K562 (cell line): ENCODE measurements around the gene INHBC. TPM values are rescaled to one million over a fixed set of nuclear protein-coding genes. Genes with fewer than 3 reads are reported as not detected.
A peak's percentile ranks its signal among the peaks of the same experiment; 100 is the strongest.

ENCODE experiments used
- CREBBP ChIP-seq: IDR thresholded peaks from one replicate; pipeline ENCODE4 v1.6.1; 2012; ENCODE audit warnings: low read depth, mild to moderate bottlenecking, control low read depth, inconsistent platforms, low read length
- ETS2 ChIP-seq: IDR thresholded peaks from 2 replicates; pipeline ENCODE4 v1.6.1; 2016; ENCODE audit warnings: borderline replicate concordance, missing genetic modification characterization, mild to moderate bottlenecking, moderate library complexity, missing compliant biosample characterization; ENCODE audit not compliant: poor library complexity, severe bottlenecking
- FOXP1 ChIP-seq: sonication (generic); formaldehyde crosslinking; IDR thresholded peaks from 2 replicates; pipeline ENCODE4 v1.8.0; 2022; ENCODE audit warnings: mild to moderate bottlenecking, missing genetic modification reagents
- HLTF ChIP-seq: fragments of 450-650 bp; IDR thresholded peaks from 2 replicates; pipeline ENCODE4 v1.6.1; 2016
- HNRNPLL ChIP-seq: fragments of 200-400 bp; formaldehyde crosslinking; IDR thresholded peaks from 2 replicates; pipeline ENCODE4 v1.6.1; 2017; ENCODE audit warnings: low read length, low read depth, mild to moderate bottlenecking; ENCODE audit not compliant: poor library complexity, severe bottlenecking
- MAZ ChIP-seq, 2 experiments: fragments of 450-650 bp in 1 of 2; sonication (generic) in 1 of 2; formaldehyde crosslinking; IDR thresholded peaks in 1 of 2; conservative IDR thresholded peaks in 1 of 2; 2 replicates each; pipeline versions ENCODE4 v1.4.0 to v1.5.0; 2020; ENCODE audit warnings: mild to moderate bottlenecking in 1 of 2, missing genetic modification reagents in 1 of 2
- POLR2B ChIP-seq: fragments of 450-650 bp; IDR thresholded peaks from 2 replicates; pipeline ENCODE4 v1.6.1; 2018; ENCODE audit warnings: low read depth; ENCODE audit not compliant: partially characterized antibody
- ZBTB17 ChIP-seq: fragments of 450-650 bp; formaldehyde crosslinking; IDR thresholded peaks from 2 replicates; pipeline ENCODE4 v1.4.0; 2020; ENCODE audit warnings: mild to moderate bottlenecking
- ZBTB7A ChIP-seq: IDR thresholded peaks from 2 replicates; pipeline ENCODE4 v1.6.1; 2011; ENCODE audit warnings: low read depth, mild to moderate bottlenecking, low read length, moderate library complexity, borderline replicate concordance; ENCODE audit not compliant: control insufficient read depth
- ZKSCAN8 ChIP-seq: fragments of 200-800 bp; sonication (Bioruptor generic); IDR thresholded peaks from 2 replicates; pipeline ENCODE4 v1.6.1; 2016; ENCODE audit warnings: missing genetic modification characterization, missing compliant biosample characterization
- ZNF140 ChIP-seq: fragments of 250-450 bp; sonication (Bioruptor Pico); IDR thresholded peaks from 2 replicates; pipeline ENCODE4 v1.8.0; 2021; ENCODE audit warnings: moderate library complexity, mild to moderate bottlenecking, inconsistent platforms
- ZNF146 ChIP-seq: IDR thresholded peaks from one replicate; pipeline ENCODE4 v1.6.1; 2018; ENCODE audit warnings: missing compliant biosample characterization; ENCODE audit not compliant: unreplicated experiment
- ZNF239 ChIP-seq: fragments of 250-450 bp; sonication (Bioruptor Pico); IDR thresholded peaks from 2 replicates; pipeline ENCODE4 v1.4.0; 2020; ENCODE audit warnings: mild to moderate bottlenecking
- polyA plus RNA-seq, 8 experiments: library from polyadenylated mRNA; depleted of rRNA in 4 of 8; stranded (reverse) in 5 of 8; unstranded in 3 of 8; fragments of >200 nt; fragmentation: Nextera tagmentation in 2 of 8; fragmentation: Illumina TruSeq in 1 of 8; extraction: Ambion mirVana in 2 of 8; extraction: Trizol in 1 of 8; gene quantifications; 2 replicates each; pipeline versions ENCODE4 v1.2.1 to v1.2.3, GENCODE V29; 2011 to 2014; ENCODE audit warnings: inconsistent platforms in 1 of 8, missing spikeins in 1 of 8
- total RNA-seq, 7 experiments: library from RNA; depleted of rRNA in 6 of 7; stranded (reverse); fragments of >200 nt in 6 of 7; fragmentation: Illumina TruSeq in 2 of 7; extraction: Trizol in 2 of 7; gene quantifications; 2 replicates each; pipeline versions ENCODE4 v1.2.1 to v1.2.3, GENCODE V29; 2011 to 2021; ENCODE audit warnings: low replicate concordance in 1 of 7
- TF ChIP-seq, protein P1 (sequence below): fragments of 250-450 bp; sonication (Bioruptor Pico); IDR thresholded peaks from 2 replicates; pipeline ENCODE4 v1.8.0; 2022; ENCODE audit warnings: inconsistent platforms
- TF ChIP-seq, protein P2 (sequence below): fragments of 450-650 bp; IDR thresholded peaks from 2 replicates; pipeline ENCODE4 v1.6.1; 2016; ENCODE audit warnings: borderline replicate concordance
- TF ChIP-seq, protein P3 (sequence below): fragments of 450-650 bp; IDR thresholded peaks from 2 replicates; pipeline ENCODE4 v1.6.1; 2017; ENCODE audit warnings: antibody characterized with exemption

INHBC gene
- total and polyA plus RNA-seq, 9 of the 15 experiments (the other 6 are each of a cell fraction or from before 2014, with no cell fraction given): 0.07 to 0.24 (median 0.15) TPM; not detected in 4

DNA sequence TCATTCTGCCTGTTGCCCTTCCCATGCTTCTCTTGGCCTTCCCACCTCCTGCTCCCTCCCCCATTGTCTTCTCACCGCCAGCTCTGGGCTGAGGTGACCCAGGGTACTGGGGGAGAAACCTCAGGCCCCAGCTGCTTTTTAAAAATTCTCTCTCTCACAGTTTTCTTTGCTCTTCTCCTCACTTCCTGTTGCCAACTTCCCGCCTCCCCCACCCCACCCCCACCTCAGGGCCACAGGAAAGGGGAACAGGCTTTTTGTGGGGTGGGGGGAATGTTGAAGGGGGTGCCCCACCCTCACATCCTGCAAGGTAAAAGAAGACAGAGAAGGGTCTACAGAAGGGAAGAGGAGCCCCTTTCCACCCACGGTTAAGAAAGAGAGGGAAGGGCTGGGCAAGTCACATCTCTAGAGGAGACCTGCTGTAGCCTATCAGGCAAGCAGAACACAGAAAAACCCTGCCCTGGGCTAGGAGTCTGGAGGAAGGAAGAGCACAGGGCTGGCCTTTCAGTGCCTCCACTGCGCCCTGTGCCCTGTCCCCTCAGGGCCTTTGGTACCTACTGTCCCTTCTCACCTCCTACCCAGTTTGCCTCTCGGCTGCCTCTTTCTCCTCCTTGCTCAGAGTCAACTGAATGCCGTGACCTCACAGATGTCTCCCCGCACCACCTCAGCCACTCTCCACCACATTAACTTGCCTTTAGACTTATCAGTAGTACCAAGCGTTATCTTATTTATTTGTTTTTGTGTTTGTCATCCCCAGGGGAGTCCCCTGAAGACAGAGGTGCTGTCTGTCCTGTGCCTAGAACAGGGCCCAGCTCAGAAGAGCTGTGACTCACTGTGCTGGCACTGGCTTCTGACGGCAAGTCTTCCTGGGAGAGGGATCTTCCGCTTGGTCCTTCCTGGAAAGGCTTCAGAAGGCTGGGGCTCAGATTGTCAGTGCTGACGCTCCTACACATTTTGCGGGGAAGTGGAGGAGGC, 43.4 kb downstream of the INHBC start (continued):
- no peak for TF ChIP-seq ETS2 (tag)
- no peak for TF ChIP-seq ZBTB7A
- TF ChIP-seq POLR2B: no peak
- TF ChIP-seq ZBTB17 (CRISPR knock-in tag): 0 out of 2 replicates have a peak, but pooled peaks have one; percentile 63
- TF ChIP-seq CREBBP: no peak
- no peak for TF ChIP-seq ZNF146 (CRISPR knock-in tag)
- TF ChIP-seq ZNF140: no peak
- TF ChIP-seq FOXP1 (CRISPR knock-in tag): no peak
- TF ChIP-seq, protein P1, sequence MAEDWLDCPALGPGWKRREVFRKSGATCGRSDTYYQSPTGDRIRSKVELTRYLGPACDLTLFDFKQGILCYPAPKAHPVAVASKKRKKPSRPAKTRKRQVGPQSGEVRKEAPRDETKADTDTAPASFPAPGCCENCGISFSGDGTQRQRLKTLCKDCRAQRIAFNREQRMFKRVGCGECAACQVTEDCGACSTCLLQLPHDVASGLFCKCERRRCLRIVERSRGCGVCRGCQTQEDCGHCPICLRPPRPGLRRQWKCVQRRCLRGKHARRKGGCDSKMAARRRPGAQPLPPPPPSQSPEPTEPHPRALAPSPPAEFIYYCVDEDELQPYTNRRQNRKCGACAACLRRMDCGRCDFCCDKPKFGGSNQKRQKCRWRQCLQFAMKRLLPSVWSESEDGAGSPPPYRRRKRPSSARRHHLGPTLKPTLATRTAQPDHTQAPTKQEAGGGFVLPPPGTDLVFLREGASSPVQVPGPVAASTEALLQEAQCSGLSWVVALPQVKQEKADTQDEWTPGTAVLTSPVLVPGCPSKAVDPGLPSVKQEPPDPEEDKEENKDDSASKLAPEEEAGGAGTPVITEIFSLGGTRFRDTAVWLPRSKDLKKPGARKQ (CRISPR knock-in tag): no peak
- TF ChIP-seq ZKSCAN8 (CRISPR knock-in tag): no peak
- peak; percentile 38 for TF ChIP-seq HNRNPLL
- TF ChIP-seq, protein P2, sequence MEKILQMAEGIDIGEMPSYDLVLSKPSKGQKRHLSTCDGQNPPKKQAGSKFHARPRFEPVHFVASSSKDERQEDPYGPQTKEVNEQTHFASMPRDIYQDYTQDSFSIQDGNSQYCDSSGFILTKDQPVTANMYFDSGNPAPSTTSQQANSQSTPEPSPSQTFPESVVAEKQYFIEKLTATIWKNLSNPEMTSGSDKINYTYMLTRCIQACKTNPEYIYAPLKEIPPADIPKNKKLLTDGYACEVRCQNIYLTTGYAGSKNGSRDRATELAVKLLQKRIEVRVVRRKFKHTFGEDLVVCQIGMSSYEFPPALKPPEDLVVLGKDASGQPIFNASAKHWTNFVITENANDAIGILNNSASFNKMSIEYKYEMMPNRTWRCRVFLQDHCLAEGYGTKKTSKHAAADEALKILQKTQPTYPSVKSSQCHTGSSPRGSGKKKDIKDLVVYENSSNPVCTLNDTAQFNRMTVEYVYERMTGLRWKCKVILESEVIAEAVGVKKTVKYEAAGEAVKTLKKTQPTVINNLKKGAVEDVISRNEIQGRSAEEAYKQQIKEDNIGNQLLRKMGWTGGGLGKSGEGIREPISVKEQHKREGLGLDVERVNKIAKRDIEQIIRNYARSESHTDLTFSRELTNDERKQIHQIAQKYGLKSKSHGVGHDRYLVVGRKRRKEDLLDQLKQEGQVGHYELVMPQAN: no peak
- peak; percentile 6 to 16; a peak in 1 of 4 replicates for TF ChIP-seq MAZ (CRISPR knock-in tag; conservative IDR thresholded peaks at IDR 0.05 in 1 of 2, IDR thresholded peaks at IDR 0.05 in 1 of 2)
- TF ChIP-seq, protein P3, sequence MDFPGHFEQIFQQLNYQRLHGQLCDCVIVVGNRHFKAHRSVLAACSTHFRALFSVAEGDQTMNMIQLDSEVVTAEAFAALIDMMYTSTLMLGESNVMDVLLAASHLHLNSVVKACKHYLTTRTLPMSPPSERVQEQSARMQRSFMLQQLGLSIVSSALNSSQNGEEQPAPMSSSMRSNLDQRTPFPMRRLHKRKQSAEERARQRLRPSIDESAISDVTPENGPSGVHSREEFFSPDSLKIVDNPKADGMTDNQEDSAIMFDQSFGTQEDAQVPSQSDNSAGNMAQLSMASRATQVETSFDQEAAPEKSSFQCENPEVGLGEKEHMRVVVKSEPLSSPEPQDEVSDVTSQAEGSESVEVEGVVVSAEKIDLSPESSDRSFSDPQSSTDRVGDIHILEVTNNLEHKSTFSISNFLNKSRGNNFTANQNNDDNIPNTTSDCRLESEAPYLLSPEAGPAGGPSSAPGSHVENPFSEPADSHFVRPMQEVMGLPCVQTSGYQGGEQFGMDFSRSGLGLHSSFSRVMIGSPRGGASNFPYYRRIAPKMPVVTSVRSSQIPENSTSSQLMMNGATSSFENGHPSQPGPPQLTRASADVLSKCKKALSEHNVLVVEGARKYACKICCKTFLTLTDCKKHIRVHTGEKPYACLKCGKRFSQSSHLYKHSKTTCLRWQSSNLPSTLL: peak; percentile 76; the same call in 1 of the 2 replicates
- TF ChIP-seq ZNF239 (CRISPR knock-in tag): no peak
- no peak for TF ChIP-seq HLTF
